Astrocyte (in vitro differentiated cells and primary cell): ENCODE measurements around the gene FGGY.

Source experiments
- CTCF ChIP-seq: IDR thresholded peaks from 2 replicates; pipeline ENCODE4 v1.5.1; 2011; ENCODE audit warnings: low read depth, mild to moderate bottlenecking, inconsistent platforms, low read length, moderate library complexity; ENCODE audit not compliant: insufficient read depth
- EZH2 ChIP-seq: IDR thresholded peaks from 2 replicates; pipeline ENCODE4 v1.6.1; 2012; ENCODE audit warnings: mild to moderate bottlenecking, low read length, inconsistent platforms; ENCODE audit not compliant: insufficient read depth

- TF ChIP-seq CTCF, result no peak
- TF ChIP-seq EZH2, result no peak
These were observed 5.4 kb downstream of the FGGY start for GRCh38 chr1:59302297-59302696.
